SU-DHL-6 (cell line): Measurements from ENCODE around the gene UTP11.

Source experiments
- H2AFZ ChIP-seq: fragments of 200-600 bp; sonication (generic); 2 replicates; pipeline ENCODE4 v1.6.1; 2014; ENCODE audit warnings: low read depth, mild to moderate bottlenecking, moderate library complexity, mixed read lengths, antibody characterized with exemption, low read length; ENCODE audit not compliant: severe bottlenecking
- H3F3A ChIP-seq: fragments of 200-600 bp; shearing (Covaris generic); 2 replicates; pipeline ENCODE4 v1.6.0; 2016; ENCODE audit warnings: antibody characterized with exemption, mild to moderate bottlenecking; ENCODE audit not compliant: insufficient read depth
- H3K27ac ChIP-seq: fragments of 200-600 bp; sonication (generic); 2 replicates; pipeline ENCODE4 v1.5.1; 2016; ENCODE audit warnings: low read depth, mild to moderate bottlenecking, low read length, moderate library complexity, mixed read lengths
- H3K27me3 ChIP-seq: fragments of 200-600 bp; sonication (generic), shearing (Covaris generic); 2 replicates; pipeline ENCODE4 v1.6.0; 2014; ENCODE audit warnings: mild to moderate bottlenecking, low read length
- H3K36me3 ChIP-seq: fragments of 200-600 bp; sonication (generic); 2 replicates; pipeline ENCODE4 v1.6.1; 2014; ENCODE audit warnings: mild to moderate bottlenecking, low read length, mixed read lengths
- H3K4me2 ChIP-seq: fragments of 300-600, 200-600 bp; shearing (Covaris generic), sonication (generic); 2 replicates; pipeline ENCODE4 v1.6.0; 2014; ENCODE audit warnings: low read length, low read depth, mild to moderate bottlenecking; ENCODE audit not compliant: poor library complexity, severe bottlenecking
- H3K4me3 ChIP-seq: fragments of 200-600 bp; sonication (generic); 2 replicates; pipeline ENCODE4 v1.5.1; 2014; ENCODE audit warnings: antibody characterized with exemption, low read length, mild to moderate bottlenecking, mixed read lengths; ENCODE audit not compliant: insufficient read depth, poor library complexity, severe bottlenecking
- H3K79me2 ChIP-seq: fragments of 200-600 bp; sonication (generic); 2 replicates; pipeline ENCODE4 v1.6.1; 2014; ENCODE audit warnings: mild to moderate bottlenecking, low read length, moderate library complexity; ENCODE audit not compliant: insufficient read depth
- H3K9ac ChIP-seq: fragments of 200-600 bp; sonication (generic); 2 replicates; pipeline ENCODE4 v1.7.0; 2014; ENCODE audit warnings: mild to moderate bottlenecking, low read length
- H3K9me2 ChIP-seq: fragments of 200-600 bp; sonication (generic); replicated peaks from 2 replicates; pipeline ENCODE4 v1.6.1; 2014; ENCODE audit warnings: low read length; ENCODE audit not compliant: insufficient read depth
- H3K9me3 ChIP-seq: fragments of 200-600 bp; sonication (generic); 2 replicates; pipeline ENCODE4 v1.6.1; 2014; ENCODE audit warnings: low read length, mixed read lengths; ENCODE audit not compliant: insufficient read depth
- H4K20me1 ChIP-seq: fragments of 200-600 bp; sonication (generic); 2 replicates; pipeline ENCODE4 v1.6.1; 2014; ENCODE audit warnings: low read depth, mild to moderate bottlenecking, antibody characterized with exemption, low read length, moderate library complexity, mixed read lengths
- EZH2phosphoT487 ChIP-seq: fragments of 200-600 bp; sonication (generic), shearing (Covaris generic); conservative IDR thresholded peaks from 2 replicates; pipeline ENCODE4 v1.6.1; 2018; ENCODE audit warnings: mild to moderate bottlenecking, antibody characterized with exemption, low read length, moderate library complexity, mixed read lengths
- TF ChIP-seq, protein P1 (sequence below): fragments of 200-600 bp; sonication (generic); IDR thresholded peaks from one replicate; pipeline ENCODE4 v1.5.1; 2017; ENCODE audit warnings: antibody characterized with exemption, mild to moderate bottlenecking, low read length, moderate library complexity; ENCODE audit not compliant: insufficient read depth, poor library complexity, severe bottlenecking

UTP11 gene

DNA sequence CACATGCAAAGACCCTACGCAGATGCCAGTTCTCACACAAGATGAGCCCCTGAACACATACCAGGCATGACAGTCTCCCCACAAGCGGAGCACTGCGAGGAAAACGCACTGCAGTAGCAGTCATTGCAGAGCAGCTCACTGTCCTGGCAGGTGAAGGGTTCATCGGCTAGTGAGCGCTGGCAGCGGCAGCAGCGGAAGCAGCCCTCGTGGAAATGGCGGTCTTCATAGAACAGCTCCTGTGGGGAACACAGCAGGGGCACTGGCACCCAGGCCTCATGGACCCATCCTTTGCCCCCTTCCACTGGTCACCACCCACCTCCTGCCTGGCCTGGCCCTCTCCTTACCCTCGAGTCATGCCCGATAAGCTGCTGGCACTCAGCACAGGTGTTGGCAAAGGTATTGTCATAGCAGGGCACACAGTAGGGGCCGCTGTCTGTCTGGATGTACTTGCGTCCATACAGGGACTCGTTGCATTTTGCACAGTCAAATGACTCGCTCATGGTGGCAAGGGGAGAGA, 13.6 kb upstream of the UTP11 start:
- Histone ChIP-seq H2AFZ (no peak overlapping the region), H3K9me3 (no peaks in the 10 kb centered on the region), H4K20me1 (no peaks in the 10 kb centered on the region), H3K9me2 (no peaks in the 10 kb centered on the region), H3K27me3 (no peaks in the 10 kb centered on the region), H3K79me2 (no peaks in the 10 kb centered on the region), H3K4me2 (no peak overlapping the region), H3K4me3 (no peak overlapping the region), H3K9ac (no peak overlapping the region), H3K36me3 (no peaks in the 10 kb centered on the region), H3K27ac (no peak overlapping the region), H3F3A (no peaks in the 10 kb centered on the region)
- TF ChIP-seq EZH2phosphoT487: no peak
- TF ChIP-seq, protein P1, sequence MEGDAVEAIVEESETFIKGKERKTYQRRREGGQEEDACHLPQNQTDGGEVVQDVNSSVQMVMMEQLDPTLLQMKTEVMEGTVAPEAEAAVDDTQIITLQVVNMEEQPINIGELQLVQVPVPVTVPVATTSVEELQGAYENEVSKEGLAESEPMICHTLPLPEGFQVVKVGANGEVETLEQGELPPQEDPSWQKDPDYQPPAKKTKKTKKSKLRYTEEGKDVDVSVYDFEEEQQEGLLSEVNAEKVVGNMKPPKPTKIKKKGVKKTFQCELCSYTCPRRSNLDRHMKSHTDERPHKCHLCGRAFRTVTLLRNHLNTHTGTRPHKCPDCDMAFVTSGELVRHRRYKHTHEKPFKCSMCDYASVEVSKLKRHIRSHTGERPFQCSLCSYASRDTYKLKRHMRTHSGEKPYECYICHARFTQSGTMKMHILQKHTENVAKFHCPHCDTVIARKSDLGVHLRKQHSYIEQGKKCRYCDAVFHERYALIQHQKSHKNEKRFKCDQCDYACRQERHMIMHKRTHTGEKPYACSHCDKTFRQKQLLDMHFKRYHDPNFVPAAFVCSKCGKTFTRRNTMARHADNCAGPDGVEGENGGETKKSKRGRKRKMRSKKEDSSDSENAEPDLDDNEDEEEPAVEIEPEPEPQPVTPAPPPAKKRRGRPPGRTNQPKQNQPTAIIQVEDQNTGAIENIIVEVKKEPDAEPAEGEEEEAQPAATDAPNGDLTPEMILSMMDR: no peak

DNA sequence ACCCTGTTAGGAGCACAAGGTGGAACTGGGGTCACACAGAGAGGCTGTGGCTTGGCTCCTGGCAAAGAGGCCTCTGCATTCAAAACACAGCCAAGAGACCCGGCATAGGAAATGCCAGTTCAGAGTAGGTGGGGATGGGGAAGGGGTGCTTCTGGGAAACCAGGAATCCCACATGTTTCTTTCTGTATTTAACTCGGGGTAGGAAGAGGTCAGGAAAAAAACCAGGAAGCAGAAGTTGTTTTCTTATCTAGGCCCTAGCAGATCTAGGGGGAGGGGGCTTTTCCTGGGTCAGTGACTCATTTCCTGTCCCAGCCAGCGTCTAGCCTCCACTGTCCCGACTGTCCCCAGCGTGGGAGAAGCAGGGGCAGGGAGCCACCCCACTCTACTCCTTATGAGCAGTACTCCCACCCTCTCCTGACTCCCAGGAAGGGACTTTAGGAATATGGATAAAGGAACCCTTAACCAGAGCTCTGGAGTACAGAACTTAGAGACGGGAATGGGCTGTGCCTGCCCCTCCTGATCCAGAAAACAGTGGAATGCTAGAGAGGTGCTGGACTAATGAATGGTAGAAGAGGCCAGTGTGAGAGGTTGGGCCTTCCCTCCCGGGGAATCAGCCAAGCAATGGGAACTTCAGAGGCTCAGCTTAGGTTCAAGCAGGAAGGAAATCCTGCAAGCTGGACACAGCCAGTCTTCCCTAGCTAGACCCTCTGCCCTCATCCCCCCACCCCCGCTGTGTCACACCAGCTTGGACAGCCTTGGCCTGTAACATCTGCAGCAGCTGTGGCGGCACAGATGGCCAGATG, 12.9 kb upstream of the UTP11 start:
- Histone ChIP-seq H3K36me3 (no peaks in the 10 kb centered on the region), H3K4me3 (no peak overlapping the region), H3K27me3 (no peaks in the 10 kb centered on the region), H3K9me3 (no peaks in the 10 kb centered on the region), H4K20me1 (no peaks in the 10 kb centered on the region), H3K9ac (no peak overlapping the region), H3F3A (no peaks in the 10 kb centered on the region), H2AFZ (no peak overlapping the region), H3K27ac (no peak overlapping the region), H3K4me2 (no peak overlapping the region), H3K79me2 (no peaks in the 10 kb centered on the region), H3K9me2 (no peaks in the 10 kb centered on the region)
- TF ChIP-seq, protein P1: no peak
- TF ChIP-seq EZH2phosphoT487: no peak

DNA sequence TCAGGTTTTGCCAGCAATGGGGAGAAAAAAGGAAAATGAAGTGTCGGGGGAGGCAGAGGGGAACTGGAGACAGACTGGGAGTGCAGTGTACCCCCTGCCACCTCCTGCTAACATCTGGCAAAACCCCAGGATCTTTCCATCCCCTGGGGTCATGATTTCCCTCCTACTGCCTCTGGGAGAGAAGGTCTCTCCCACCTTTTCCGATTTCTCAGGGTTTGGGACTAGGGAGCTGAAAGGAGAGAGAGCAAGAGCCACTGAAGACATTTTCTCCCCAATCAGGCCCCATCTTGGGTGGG, 12.4 kb upstream of the UTP11 start:
- Histone ChIP-seq H2AFZ (no peak overlapping the region), H3K4me2 (no peak overlapping the region), H3K79me2 (no peaks in the 10 kb centered on the region), H3K9me3 (no peaks in the 10 kb centered on the region), H3K36me3 (no peaks in the 10 kb centered on the region), H3F3A (no peaks in the 10 kb centered on the region), H3K27me3 (no peaks in the 10 kb centered on the region), H3K9me2 (no peaks in the 10 kb centered on the region), H4K20me1 (no peaks in the 10 kb centered on the region), H3K9ac (no peak overlapping the region), H3K4me3 (no peak overlapping the region), H3K27ac (no peak overlapping the region)
- TF ChIP-seq EZH2phosphoT487: no peak
- TF ChIP-seq, protein P1: no peak
